ENCODE data around the gene FOXO3. TPM values are rescaled to one million over a fixed set of nuclear protein-coding genes. Genes with fewer than 3 reads are reported as not detected.

FOXO3 gene
- total and polyA plus RNA-seq, 2 donors from 2014 or later, result 9.4 to 76.1 TPM

DNA sequence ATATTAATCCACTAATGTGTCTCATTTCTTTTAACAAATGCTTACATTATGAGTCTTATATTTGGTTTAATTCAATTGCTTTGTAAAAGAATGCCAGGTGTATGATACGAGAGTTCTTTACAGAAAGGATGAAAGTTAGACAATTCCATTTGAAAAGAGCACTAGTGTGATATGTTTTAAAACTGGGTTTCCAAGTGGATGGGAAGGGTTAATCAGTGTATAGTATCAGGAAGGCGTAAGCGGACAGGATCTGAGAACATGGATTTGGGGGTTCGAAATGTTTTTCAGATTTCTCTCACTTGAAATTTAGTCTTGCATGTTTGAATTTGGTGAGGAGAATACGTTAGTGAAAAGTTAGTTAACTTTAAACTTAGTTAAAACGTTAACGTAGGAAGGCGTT is 2.6 kb downstream of the FOXO3 start:
- Histone ChIP-seq H3K27ac (ENCODE audit: low read depth in 2 of 2, low read length in 2 of 2) (no peak overlapping the region), H3K9me3 (ENCODE audit: control insufficient read depth in 2 of 3, insufficient read depth in 1 of 3, low read length in 3 of 3) (no peaks in the 10 kb centered on the region), H3K4me3 (ENCODE audit: low read length in 3 of 3) (peak overlapping the region in 2 of 3 donors; percentile 84 to 90), H3K4me1 (ENCODE audit: control insufficient read depth in 2 of 3, insufficient read depth in 2 of 3, low read depth in 1 of 3, low read length in 3 of 3) (peaks cover 0 to 27% (median 19%) of the 10 kb centered on the region in 3 donors), H3K9ac (ENCODE audit: low read length in 3 of 3) (peak overlapping the region in 1 of 3 donors; percentile 17), H3K27me3 (ENCODE audit: control insufficient read depth, insufficient read depth, low read length) (no peaks in the 10 kb centered on the region), H3K36me3 (ENCODE audit: control insufficient read depth in 2 of 3, insufficient read depth in 3 of 3, low read length in 3 of 3) (peaks cover 0 to 6% (median 0%) of the 10 kb centered on the region in 3 donors)
- FAIRE-seq (no peak), DNase-seq (no peak)
- TF ChIP-seq, protein P1, sequence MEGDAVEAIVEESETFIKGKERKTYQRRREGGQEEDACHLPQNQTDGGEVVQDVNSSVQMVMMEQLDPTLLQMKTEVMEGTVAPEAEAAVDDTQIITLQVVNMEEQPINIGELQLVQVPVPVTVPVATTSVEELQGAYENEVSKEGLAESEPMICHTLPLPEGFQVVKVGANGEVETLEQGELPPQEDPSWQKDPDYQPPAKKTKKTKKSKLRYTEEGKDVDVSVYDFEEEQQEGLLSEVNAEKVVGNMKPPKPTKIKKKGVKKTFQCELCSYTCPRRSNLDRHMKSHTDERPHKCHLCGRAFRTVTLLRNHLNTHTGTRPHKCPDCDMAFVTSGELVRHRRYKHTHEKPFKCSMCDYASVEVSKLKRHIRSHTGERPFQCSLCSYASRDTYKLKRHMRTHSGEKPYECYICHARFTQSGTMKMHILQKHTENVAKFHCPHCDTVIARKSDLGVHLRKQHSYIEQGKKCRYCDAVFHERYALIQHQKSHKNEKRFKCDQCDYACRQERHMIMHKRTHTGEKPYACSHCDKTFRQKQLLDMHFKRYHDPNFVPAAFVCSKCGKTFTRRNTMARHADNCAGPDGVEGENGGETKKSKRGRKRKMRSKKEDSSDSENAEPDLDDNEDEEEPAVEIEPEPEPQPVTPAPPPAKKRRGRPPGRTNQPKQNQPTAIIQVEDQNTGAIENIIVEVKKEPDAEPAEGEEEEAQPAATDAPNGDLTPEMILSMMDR (IDR thresholded peaks at IDR 0.05; ENCODE audit: borderline replicate concordance, extremely low read depth, insufficient read depth), result no peak
- intact Hi-C loops (cut with DNase I), result no loop called here

DNA sequence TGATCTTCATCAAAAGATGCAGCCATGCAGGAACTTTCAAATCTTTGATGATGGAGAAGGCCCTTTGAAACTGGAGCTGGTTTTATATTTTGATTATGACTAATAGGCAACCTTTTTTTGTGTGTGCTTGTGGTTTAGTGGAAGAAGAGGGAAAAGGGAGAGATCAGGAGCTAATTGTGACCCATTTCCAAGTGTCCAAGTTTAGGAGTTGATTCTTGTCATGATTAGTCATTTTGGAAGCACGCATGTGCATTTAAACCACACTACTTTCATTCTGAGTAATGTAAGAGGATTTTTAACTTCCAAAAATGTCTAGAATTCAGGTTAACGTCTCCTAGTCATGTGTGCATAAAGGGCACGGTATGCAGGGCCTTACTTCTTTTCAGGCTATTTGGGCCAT is 3.5 kb downstream of the FOXO3 start:
- Histone ChIP-seq H3K27me3 (ENCODE audit: control insufficient read depth, insufficient read depth, low read length) (no peaks in the 10 kb centered on the region), H3K4me1 (ENCODE audit: control insufficient read depth in 2 of 3, insufficient read depth in 2 of 3, low read depth in 1 of 3, low read length in 3 of 3) (peaks cover 0 to 27% (median 16%) of the 10 kb centered on the region in 3 donors), H3K36me3 (ENCODE audit: control insufficient read depth in 2 of 3, insufficient read depth in 3 of 3, low read length in 3 of 3) (peaks cover 0 to 15% (median 4%) of the 10 kb centered on the region in 3 donors), H3K4me3 (ENCODE audit: low read length in 3 of 3) (peak overlapping the region in 1 of 3 donors; percentile 2), H3K9ac (ENCODE audit: low read length in 3 of 3) (no peak overlapping the region), H3K27ac (ENCODE audit: low read depth in 2 of 2, low read length in 2 of 2) (peak overlapping the region in 1 of 2 donors; percentile 85), H3K9me3 (ENCODE audit: control insufficient read depth in 2 of 3, insufficient read depth in 1 of 3, low read length in 3 of 3) (no peaks in the 10 kb centered on the region)
- intact Hi-C loops (cut with DNase I), result no loop called here
- no peak for FAIRE-seq
- TF ChIP-seq, protein P1 (IDR thresholded peaks at IDR 0.05; ENCODE audit: borderline replicate concordance, extremely low read depth, insufficient read depth), result no peak
- no peak for DNase-seq

DNA sequence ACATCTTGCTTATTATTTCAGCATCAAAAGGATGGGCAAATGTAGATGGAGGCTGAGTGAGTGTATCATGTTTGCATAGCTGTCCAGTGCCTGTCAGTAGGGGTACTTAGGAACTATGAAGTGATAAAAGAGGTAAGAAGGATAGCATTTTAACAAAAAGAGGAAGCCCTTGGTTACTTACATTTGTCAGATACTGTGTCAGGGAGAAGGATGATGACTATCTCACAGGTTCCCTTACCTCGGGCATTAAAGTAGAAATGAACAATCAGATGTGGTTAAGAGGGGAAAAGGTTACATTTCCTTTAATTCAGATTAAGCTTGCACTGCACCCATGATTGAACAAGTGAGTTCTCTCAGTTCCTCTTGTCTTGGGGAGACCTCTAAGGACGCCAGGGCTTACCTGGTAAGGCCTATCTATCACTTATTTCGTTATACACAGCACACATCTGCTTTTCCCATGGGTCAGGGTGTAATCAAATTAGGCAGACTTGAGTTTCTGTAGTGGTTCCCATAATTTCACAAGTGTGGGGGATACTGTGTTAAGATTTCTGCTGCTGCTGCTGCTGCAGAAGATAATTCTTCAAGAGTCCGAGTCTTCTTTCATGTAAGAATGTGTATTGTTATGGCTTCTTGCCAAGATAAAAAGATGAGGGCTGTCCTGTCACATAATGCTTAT is 4.5 kb downstream of the FOXO3 start:
- H3K4me1 ChIP-seq (ENCODE audit: control insufficient read depth in 2 of 3, insufficient read depth in 2 of 3, low read depth in 1 of 3, low read length in 3 of 3), result peaks cover 0 to 27% (median 15%) of the 10 kb centered on the region in 3 donors
- H3K36me3 ChIP-seq (ENCODE audit: control insufficient read depth in 2 of 3, insufficient read depth in 3 of 3, low read length in 3 of 3), result peaks cover 0 to 15% (median 10%) of the 10 kb centered on the region in 3 donors
- H3K9ac ChIP-seq (ENCODE audit: low read length in 3 of 3), result no peak overlapping the region
- H3K27me3 ChIP-seq (ENCODE audit: control insufficient read depth, insufficient read depth, low read length), result no peaks in the 10 kb centered on the region
- H3K4me3 ChIP-seq (ENCODE audit: low read length in 3 of 3), result peak overlapping the region in 1 of 3 donors; percentile 10
- TF ChIP-seq, protein P1 (IDR thresholded peaks at IDR 0.05; ENCODE audit: borderline replicate concordance, extremely low read depth, insufficient read depth), result no peak
- FAIRE-seq, result no peak
- intact Hi-C loops (cut with DNase I), result no loop called here
- peak overlapping the region; percentile 63 to 85 for H3K27ac ChIP-seq (ENCODE audit: low read depth in 2 of 2, low read length in 2 of 2)
- no peak for DNase-seq
- H3K9me3 ChIP-seq (ENCODE audit: control insufficient read depth in 2 of 3, insufficient read depth in 1 of 3, low read length in 3 of 3), result no peaks in the 10 kb centered on the region
